ENCODE measurements around the gene ZBTB7A.

ZBTB7A gene

GRCh38 chr19:4054441-4055208 lies 12.1 kb downstream of the ZBTB7A start:
- DNase-seq (ENCODE audit: low spot score), result no peak

DNA sequence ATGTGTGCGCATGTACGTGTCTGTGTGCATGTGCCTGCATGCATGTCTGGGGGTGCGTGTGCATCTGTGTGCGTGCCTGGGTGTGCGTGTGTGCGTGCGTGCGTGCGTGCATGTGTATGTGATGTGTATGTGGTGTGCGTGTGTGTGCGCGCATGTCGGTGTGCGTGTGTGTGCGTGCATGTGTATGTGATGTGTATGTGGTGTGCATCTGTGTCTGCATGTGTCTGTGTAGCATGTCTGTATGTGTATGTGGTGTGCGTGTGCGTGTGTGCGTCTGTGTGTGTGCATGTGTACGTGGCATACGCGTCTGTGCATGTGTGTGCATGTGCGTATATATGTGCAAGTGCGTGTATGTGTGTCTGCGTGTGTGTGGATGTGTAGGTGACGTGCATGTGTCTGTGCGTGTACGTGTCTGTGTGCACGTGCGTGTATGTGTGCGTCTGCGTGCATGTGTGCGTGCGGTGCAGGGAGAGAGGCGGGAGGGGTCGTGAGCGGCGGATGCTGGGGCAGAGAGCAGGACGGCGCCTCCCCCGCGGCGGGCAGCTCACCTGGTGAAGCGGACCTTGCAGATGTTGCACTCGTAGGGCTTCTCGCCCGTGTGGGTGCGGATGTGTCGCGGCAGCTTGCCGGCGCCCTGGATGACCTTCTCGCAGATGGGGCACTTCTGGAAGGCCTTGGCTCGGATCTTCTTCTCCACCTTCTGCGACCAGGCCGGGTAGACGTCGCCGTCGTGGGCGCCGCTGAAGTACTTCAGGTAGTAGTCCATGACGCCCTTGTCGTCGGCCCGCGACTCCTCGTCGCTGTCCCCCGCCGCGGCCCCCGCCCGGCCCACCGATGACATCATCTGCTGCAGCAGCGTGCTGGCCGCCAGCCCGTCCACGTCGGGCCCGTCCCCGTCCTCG lies 13.0 kb downstream of the ZBTB7A start:
- DNase-seq (ENCODE audit: low spot score), result no peak

GRCh38 chr19:4052993-4053422 lies 13.7 kb downstream of the ZBTB7A start:
- DNase-seq (ENCODE audit: low spot score), result no peak

- DNase-seq (ENCODE audit: low spot score), result no peak
Observed at GRCh38 chr19:4052114-4052992, 14.3 kb downstream of the ZBTB7A start.

GRCh38 chr19:4051175-4052101 lies 15.3 kb downstream of the ZBTB7A start:
- DNase-seq (ENCODE audit: low spot score), result no peak

DNA sequence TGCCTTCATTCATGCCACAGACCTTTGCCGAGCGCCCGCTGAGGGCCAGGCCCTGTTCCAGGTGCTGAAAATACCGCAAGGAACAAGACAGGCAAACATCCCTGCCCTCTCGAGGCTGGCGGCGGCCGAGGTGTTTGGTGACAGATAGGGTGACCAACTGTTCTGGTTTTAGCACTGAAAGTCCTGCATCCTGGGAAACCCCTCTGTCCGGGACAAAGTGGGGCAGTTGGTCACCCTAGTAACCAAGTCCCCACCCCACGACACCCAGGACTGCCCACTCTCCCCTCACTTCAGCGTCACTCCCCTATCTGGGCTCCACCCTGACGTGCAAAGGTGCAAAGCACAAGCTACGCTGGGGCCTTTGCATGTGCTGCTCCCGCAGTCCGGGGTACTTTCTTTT lies 17.3 kb downstream of the ZBTB7A start:
- no peak for DNase-seq (ENCODE audit: low spot score)

GRCh38 chr19:4046946-4047683 lies 19.6 kb downstream of the ZBTB7A start:
- DNase-seq (ENCODE audit: low spot score), result no peak

DNA sequence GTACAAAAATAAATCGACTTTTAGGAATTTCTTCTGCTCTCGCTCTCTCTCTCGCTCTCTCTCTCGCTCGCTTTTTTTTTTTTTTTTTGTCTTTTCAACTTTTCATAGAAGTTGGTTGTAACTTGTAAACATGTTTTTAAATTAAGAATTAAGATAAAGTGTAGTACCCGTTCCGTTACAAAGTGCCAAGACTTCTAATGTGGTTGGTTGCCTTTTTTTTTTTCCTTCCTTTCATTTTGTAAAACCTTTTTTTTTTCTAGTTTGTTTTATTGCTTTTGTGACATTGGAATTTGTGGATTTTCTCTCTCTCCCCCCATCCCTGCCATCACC lies 20.4 kb downstream of the ZBTB7A start:
- DNase-seq (ENCODE audit: low spot score), result no peak

DNA sequence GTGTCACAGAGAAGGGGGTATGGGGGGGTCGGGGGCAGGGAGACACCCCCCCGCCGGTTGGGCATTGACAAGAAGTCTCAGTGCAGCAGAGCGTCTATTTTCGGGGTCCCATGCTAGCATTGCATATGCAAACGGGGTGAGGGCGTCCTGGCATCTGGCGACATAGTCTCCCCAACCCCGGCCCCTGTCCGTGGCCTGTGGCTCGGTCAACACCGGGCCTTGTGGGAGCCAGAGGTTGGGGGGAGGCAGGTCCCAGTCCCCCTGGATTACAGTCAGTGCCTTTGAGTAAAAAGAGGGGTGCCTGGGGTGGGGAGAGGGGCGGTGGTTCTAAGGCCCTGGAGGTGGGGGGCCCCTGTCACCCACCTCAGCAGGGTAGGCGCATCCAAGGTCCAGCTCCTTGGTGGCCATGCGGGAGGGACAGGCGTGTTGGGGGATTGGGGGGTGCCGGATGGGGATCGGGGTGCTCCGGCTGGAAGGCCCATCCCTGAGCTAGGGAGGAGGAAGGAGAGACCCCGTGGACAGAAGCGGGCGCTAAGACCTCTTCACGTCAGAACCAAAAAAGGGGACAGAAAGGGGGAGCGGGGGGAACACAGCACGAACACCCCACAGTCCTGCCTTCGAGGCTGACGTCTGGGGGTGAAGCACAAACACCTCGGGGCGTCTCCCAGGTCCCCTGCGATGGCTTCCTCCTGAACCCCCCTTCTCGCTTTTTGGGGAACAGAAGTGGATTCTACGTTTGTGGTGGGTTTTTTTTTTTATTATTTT lies 20.9 kb downstream of the ZBTB7A start:
- DNase-seq (ENCODE audit: low spot score), result no peak

DNA sequence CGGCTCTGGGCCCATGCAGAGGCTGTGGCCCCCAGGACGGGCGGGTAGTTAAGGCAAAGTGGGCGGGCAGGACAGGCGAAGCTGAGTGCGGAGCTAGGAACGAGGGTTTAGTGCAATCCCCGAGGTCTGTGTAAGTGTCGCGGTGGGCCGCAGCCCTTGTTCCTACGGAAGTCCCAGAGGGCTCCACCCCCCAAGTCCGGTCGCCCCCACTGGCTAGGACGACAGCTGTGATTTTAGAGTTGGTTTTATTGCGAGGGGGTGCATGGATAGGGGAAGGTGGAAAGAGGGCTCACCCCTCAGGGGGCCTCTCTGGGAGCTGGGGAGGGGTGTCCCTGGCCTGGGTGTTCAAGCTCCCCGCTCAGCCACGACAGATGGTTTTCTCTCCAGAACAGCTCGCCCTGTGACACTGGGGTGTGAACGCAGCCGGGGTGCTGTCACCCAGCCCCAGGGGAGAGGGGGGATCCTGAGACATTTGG lies 21.7 kb downstream of the ZBTB7A start:
- no peak for DNase-seq (ENCODE audit: low spot score)

GRCh38 chr19:4043966-4044715 lies 22.6 kb downstream of the ZBTB7A start:
- no peak for DNase-seq (ENCODE audit: low spot score)

DNA sequence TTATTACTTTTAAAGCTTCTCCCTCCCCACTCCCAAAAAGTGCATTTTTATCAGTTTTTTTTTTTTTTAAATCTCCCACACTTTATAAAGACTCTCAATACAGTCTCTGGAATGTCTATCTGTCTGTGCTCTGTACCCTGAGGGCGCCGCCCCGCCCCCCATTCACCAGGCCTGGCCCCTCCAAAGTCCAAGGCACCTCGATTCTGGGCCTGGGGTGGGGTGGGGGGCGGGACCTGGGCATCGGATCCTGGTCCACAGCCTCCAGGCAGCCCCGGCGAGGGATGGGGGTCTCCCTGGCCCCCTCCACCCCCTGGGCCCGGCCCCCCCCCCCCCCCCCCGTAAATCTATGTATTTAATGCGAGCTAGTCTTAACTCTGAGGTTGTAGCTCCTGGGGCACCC lies 23.3 kb downstream of the ZBTB7A start:
- no peak for DNase-seq (ENCODE audit: low spot score)

DNA sequence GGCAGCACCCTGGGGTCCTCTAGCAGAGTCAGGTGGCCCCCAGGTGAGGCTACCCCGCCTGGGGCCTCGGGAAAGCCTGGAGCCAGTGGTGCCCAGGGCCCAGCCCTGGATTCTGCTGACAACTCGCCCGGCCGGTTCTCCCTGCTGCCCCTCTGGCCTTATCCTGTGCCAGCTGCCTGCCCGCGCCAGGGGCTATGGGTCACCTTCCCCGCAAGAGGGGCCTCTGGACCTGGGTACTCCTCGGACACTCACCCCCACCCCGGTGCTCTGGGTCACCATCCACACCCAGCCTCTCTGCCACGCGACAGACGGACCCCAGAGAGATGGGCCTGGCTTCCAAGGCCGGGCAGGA lies 24.0 kb downstream of the ZBTB7A start:
- no peak for DNase-seq (ENCODE audit: low spot score)

- DNase-seq (ENCODE audit: low spot score), result no peak
Observed at GRCh38 chr19:4042064-4042730, 24.5 kb downstream of the ZBTB7A start.

- no peak for DNase-seq (ENCODE audit: low spot score)
Observed at GRCh38 chr19:4038661-4039423, 27.9 kb downstream of the ZBTB7A start.

DNA sequence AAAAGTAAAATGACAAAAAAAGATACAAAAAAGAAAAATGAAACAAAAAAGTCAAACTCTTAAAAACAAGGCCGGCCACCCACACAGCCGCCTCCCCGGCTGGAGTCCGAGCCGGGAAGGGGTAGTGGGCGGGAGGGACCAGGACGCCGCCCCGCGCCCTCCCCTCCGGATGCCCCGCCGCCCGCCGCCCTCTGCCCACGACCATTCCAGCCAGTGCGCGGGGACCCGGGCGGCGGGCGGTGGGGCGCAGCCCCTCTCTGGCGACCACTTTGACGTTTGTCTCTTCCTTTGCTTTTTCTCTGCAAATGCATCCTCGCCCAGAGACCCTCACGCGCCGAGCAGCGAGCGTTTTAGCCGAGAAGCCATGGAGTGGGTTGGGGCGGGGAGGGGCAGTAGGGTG lies 28.6 kb downstream of the ZBTB7A start:
- DNase-seq (ENCODE audit: low spot score), result no peak

DNA sequence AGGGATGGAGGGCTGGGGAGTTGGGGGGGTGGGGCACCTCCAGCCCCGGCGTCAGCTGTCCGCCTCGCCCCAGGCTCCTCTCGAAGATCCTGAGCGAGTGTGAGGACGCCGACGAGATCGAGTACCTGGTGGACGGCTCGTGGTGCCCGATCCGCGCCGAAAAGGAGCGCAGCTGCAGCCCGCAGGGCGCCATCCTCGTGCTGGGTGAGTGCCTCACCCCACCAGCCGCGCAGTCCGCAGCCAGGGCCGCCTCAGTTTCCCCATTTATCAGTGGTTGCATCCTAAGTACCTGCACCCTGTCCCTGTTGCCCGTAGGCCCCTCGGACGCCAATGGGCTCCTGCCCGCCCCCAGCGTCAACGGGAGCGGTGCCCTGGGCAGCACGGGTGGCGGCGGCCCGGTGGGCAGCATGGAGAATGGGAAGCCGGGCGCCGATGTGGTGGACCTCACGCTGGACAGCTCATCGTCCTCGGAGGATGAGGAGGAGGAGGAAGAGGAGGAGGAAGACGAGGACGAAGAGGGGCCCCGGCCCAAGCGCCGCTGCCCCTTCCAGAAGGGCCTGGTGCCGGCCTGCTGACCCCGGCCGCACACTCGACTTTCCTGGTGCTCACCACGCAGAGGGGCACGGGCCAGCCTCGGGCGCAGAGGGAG lies 29.3 kb downstream of the ZBTB7A start:
- no peak for DNase-seq (ENCODE audit: low spot score)

Measured in COLO829 (cell line).